Epithelial cell of esophagus (primary cell): ENCODE data around the gene NME8.
"Not testable (repeated sequence)": the region's sequence is repeated elsewhere in the genome, so short reads cannot be mapped to it uniquely, and the experiment has no call there.

ENCODE experiments used
- DNase-seq: peaks from one replicate; pipeline ENCODE4 v3.0.0; 2010; ENCODE audit warnings: low read depth
- H3K4me3 ChIP-seq: 2 replicates; pipeline ENCODE4 v1.5.1; 2011; ENCODE audit warnings: mild to moderate bottlenecking, low read length, control low read depth
- TF ChIP-seq, protein P1 (sequence below): IDR thresholded peaks from 2 replicates; pipeline ENCODE4 v1.5.1; 2011; ENCODE audit warnings: low read depth, mild to moderate bottlenecking, low read length, control low read depth, inconsistent platforms; ENCODE audit not compliant: insufficient read depth; ENCODE audit errors: missing control alignments

The NME8 gene, protein sequence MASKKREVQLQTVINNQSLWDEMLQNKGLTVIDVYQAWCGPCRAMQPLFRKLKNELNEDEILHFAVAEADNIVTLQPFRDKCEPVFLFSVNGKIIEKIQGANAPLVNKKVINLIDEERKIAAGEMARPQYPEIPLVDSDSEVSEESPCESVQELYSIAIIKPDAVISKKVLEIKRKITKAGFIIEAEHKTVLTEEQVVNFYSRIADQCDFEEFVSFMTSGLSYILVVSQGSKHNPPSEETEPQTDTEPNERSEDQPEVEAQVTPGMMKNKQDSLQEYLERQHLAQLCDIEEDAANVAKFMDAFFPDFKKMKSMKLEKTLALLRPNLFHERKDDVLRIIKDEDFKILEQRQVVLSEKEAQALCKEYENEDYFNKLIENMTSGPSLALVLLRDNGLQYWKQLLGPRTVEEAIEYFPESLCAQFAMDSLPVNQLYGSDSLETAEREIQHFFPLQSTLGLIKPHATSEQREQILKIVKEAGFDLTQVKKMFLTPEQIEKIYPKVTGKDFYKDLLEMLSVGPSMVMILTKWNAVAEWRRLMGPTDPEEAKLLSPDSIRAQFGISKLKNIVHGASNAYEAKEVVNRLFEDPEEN

DNA sequence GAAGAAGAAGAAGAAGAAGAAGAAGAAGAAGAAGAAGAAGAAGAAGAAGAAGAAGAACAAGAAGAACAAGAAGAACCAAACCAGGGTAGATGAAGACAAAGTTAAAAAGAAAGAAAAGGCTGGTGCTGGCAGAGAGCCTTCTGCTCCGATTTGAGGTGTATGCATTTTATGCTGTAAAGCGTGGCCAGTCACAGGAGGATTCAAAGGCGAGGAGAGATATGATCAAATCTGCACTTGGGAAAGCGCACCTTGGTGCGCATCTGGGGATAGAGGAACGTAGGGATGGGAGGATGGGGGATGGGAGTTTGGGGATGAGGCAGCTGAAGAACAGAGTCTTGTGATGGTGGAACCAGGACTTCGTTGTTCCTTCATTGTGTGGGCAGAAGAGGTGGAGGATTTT lies at the start of gene NME8:
NME8 (plus strand) TSS at position 301 of the 400 bp plus-strand sequence. CDS start 1,670 bp downstream, outside the sequence.
- TF ChIP-seq, protein P1, sequence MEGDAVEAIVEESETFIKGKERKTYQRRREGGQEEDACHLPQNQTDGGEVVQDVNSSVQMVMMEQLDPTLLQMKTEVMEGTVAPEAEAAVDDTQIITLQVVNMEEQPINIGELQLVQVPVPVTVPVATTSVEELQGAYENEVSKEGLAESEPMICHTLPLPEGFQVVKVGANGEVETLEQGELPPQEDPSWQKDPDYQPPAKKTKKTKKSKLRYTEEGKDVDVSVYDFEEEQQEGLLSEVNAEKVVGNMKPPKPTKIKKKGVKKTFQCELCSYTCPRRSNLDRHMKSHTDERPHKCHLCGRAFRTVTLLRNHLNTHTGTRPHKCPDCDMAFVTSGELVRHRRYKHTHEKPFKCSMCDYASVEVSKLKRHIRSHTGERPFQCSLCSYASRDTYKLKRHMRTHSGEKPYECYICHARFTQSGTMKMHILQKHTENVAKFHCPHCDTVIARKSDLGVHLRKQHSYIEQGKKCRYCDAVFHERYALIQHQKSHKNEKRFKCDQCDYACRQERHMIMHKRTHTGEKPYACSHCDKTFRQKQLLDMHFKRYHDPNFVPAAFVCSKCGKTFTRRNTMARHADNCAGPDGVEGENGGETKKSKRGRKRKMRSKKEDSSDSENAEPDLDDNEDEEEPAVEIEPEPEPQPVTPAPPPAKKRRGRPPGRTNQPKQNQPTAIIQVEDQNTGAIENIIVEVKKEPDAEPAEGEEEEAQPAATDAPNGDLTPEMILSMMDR: no peak
- no peak for DNase-seq
- H3K4me3 ChIP-seq: no peak within 1 kb of the TSS

DNA sequence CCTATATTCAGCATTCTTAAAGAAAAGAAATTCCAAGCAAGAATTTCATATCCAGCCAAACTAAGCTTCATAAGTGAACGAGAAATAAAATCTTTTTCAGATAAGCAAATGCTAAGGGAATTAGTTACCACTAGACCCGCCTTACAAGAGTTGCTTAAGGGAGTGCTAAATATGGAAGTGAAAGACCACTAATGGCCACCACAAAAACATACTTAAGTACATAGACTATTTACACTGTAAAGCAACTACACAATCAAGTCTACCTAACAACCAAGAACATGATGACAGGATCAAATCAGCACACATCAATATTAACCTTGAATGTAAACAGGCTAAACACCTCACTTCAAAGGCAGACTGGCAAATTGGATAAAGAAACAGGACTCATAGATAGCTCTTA lies 42.2 kb upstream of the NME8 start:
- DNase-seq: no peak
- TF ChIP-seq, protein P1: no peak
- H3K4me3 ChIP-seq: no peak overlapping the region

DNA sequence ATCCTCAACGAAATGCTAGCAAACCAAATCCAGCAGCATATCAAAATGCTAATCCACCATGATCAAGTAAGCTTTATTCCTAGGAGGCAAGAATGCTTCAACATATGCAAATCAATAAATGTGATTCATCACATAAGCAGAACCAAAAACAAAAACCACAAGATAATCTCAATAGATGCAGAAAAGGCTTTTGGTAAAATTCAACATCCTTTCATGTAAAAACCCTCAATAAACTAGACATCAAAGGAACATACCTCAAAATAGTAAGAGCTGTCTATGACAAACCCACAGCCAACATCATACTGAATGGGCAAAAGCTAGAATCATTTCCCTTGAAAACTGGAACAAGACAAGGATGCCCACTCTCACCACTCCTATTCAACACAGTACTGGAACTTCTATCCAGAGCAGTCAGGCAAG lies 36.2 kb upstream of the NME8 start:
- DNase-seq, H3K4me3 ChIP-seq: not testable (repeated sequence)

DNA sequence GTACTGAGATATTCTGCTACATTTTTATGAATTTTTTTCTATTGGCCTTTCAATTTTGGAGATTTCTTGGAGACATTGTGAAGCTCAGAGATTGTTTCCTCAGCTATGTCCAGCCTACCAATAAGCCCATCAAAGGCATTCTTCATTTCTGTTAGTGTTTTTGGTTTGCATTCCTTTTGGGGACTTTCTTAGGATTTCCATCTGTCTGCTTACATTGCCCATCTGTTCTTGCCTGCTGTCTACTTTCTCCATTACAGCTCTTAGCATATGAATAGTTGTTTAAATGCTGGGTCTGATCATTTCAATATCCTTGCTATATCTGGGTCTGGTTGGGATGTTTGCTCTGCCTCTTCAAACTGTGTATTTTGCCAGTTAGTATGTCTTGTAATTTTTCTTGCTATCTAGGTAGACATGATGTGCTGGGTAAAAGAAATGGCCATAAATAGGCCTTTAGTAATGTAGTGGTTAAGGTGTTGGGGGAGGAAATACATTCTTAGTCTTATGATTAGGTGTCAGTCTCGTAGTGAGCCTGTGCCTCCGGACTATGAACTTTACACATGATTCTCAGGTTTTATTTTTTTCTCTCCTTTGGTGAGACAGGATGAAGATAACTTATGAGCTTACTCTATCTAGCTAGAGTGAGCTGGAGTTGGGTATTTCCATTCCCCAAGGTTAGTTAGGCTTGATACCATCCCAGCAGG lies 32.6 kb upstream of the NME8 start:
- DNase-seq: no peak
- TF ChIP-seq, protein P1: no peak
- no peak overlapping the region for H3K4me3 ChIP-seq

DNA sequence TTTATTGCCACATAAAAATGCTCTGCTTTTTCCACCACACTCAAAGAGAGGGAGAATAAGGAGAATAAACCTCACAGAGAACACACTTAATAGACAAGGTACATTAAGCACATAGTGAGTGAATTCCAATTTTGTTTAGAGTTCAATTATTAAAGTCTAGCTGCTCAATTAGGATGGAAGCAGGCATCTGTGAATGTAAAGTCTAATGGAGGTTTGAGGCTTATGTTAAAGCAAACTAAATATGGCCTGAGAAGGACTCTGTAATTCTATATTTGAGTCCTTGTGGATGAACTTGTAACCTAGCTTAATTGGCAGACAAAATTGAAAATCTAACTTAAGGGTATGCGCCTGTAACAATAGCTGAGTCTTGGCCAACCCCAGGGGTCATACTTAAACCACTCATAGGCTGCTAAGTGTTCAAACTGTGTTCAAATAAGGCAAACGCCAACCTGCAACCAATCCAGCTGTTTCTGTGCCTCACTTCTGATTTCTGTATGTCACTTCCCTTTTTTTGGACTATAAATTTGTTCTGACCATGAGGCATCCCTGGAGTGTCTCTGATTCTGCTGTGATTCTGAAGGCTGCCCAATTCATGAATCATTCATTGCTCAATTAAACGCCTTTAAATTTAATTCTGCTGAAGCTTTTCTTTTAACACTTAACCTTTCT lies 31.3 kb upstream of the NME8 start:
- no peak overlapping the region for H3K4me3 ChIP-seq
- TF ChIP-seq, protein P1: no peak
- DNase-seq: no peak

DNA sequence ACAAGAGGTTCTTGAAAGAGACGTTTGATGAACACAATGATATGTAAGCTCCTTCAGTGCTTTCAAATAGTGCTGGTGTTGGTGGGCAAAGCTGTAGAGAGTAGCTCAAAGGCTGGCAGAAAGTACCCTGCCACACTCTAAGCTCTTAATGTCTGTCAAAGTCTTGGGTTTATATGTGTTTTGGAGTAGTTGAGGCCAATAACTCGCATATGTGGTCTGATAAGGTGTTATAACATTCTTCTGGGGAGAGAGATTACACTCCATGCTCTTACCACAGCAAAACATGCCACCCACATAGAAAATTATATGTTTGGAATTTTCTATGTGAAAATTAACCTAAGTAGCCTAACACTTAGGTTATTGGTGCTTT lies 30.8 kb upstream of the NME8 start:
- no peak for DNase-seq
- TF ChIP-seq, protein P1: no peak
- H3K4me3 ChIP-seq: no peak overlapping the region
